HG02885 (cell line): ENCODE measurements around the gene TANGO2.

ENCODE experiments used
- ATAC-seq: cut with Tn5 transposase; IDR thresholded peaks from one replicate; pipeline ENCODE4 v1.9.1; 2021; ENCODE audit warnings: mild to moderate bottlenecking; ENCODE audit not compliant: unreplicated experiment, poor library complexity

Gene TANGO2

GRCh38 chr22:20039683-20040325 lies 18.9 kb downstream of the TANGO2 start:
- no peak for ATAC-seq

GRCh38 chr22:20040327-20041200 lies 19.7 kb downstream of the TANGO2 start:
- no peak for ATAC-seq

GRCh38 chr22:20043057-20043996 lies 22.4 kb downstream of the TANGO2 start:
- no peak for ATAC-seq

- ATAC-seq: no peak
These were observed 23.1 kb downstream of the TANGO2 start for GRCh38 chr22:20043997-20044342.

GRCh38 chr22:20044495-20045151 lies 23.7 kb downstream of the TANGO2 start:
- ATAC-seq: no peak

- no peak for ATAC-seq
These were observed 25.8 kb downstream of the TANGO2 start for GRCh38 chr22:20046730-20047129.

GRCh38 chr22:20051927-20052308 lies 31.0 kb downstream of the TANGO2 start:
- no peak for ATAC-seq

GRCh38 chr22:20052309-20053259 lies 31.7 kb downstream of the TANGO2 start:
- ATAC-seq: no peak

GRCh38 chr22:20053407-20054033 lies 32.6 kb downstream of the TANGO2 start:
- ATAC-seq: no peak

- ATAC-seq: no peak
These were observed 33.1 kb downstream of the TANGO2 start for GRCh38 chr22:20054034-20054427.

- ATAC-seq: no peak
These were observed 33.6 kb downstream of the TANGO2 start for GRCh38 chr22:20054485-20054884.

- ATAC-seq: no peak
These were observed 34.2 kb downstream of the TANGO2 start for GRCh38 chr22:20055144-20055543.

- ATAC-seq: no peak
These were observed 34.7 kb downstream of the TANGO2 start for GRCh38 chr22:20055654-20056053.

GRCh38 chr22:20056161-20056560 lies 35.3 kb downstream of the TANGO2 start:
- ATAC-seq: no peak

GRCh38 chr22:20056696-20057386 lies 35.9 kb downstream of the TANGO2 start:
- ATAC-seq: no peak

- ATAC-seq: no peak
These were observed 36.8 kb downstream of the TANGO2 start for GRCh38 chr22:20057596-20058268.

GRCh38 chr22:20058989-20059770 lies 38.3 kb downstream of the TANGO2 start:
- no peak for ATAC-seq
